GM23338 (cell line): ENCODE data around the gene TPSB2. TPM values are rescaled to one million over a fixed set of nuclear protein-coding genes. Genes with fewer than 3 reads are reported as not detected.

Source experiments
- ATAC-seq: fragments of 200-7000 bp; cut with Tn5 transposase; 3 replicates; pipeline ENCODE4 v1.9.1; 2020
- DNase-seq: peaks from one replicate; pipeline ENCODE4 v3.0.0-alpha.2; 2015; ENCODE audit warnings: low spot score
- H2AFZ ChIP-seq: fragments of 200-600 bp; sonication (generic); 2 replicates; pipeline ENCODE4 v1.8.0; 2016; ENCODE audit warnings: antibody characterized with exemption, mild to moderate bottlenecking, moderate library complexity
- H3F3A ChIP-seq: fragments of 200-600 bp; sonication (generic); replicated peaks from 2 replicates; pipeline ENCODE4 v1.8.0; 2017; ENCODE audit warnings: antibody characterized with exemption, mixed run types, low read depth
- H3K27ac ChIP-seq: fragments of 200-600 bp; sonication (generic); 2 replicates; pipeline ENCODE4 v1.6.1; 2016; ENCODE audit warnings: low read depth
- H3K27me3 ChIP-seq: fragments of 200-600 bp; sonication (generic); 2 replicates; pipeline ENCODE4 v1.8.0; 2016; ENCODE audit warnings: mild to moderate bottlenecking, mixed run types, moderate library complexity; ENCODE audit not compliant: insufficient read depth
- H3K36me3 ChIP-seq: fragments of 200-600 bp; sonication (generic); 2 replicates; pipeline ENCODE4 v1.8.0; 2016; ENCODE audit warnings: mild to moderate bottlenecking; ENCODE audit not compliant: insufficient read depth
- H3K4me1 ChIP-seq: fragments of 200-600 bp; sonication (generic); 2 replicates; pipeline ENCODE4 v1.8.0; 2016; ENCODE audit warnings: mild to moderate bottlenecking, moderate library complexity; ENCODE audit not compliant: insufficient read depth
- H3K4me2 ChIP-seq: fragments of 200-600 bp; sonication (generic); 2 replicates; pipeline ENCODE4 v1.7.1; 2017; ENCODE audit warnings: mixed run types
- H3K4me3 ChIP-seq: fragments of 200-600 bp; sonication (generic); 2 replicates; pipeline ENCODE4 v1.6.1; 2016; ENCODE audit warnings: mixed run types
- H3K79me2 ChIP-seq: fragments of 200-600 bp; sonication (generic); replicated peaks from 2 replicates; pipeline ENCODE4 v1.8.0; 2017; ENCODE audit warnings: mild to moderate bottlenecking; ENCODE audit not compliant: insufficient read depth
- H3K9me2 ChIP-seq: fragments of 200-600 bp; sonication (generic); 2 replicates; pipeline ENCODE4 v1.8.0; 2017; ENCODE audit not compliant: insufficient read depth
- H4K20me1 ChIP-seq: fragments of 200-600 bp; sonication (generic); replicated peaks from 2 replicates; pipeline ENCODE4 v1.8.0; 2017; ENCODE audit warnings: mild to moderate bottlenecking; ENCODE audit not compliant: insufficient read depth
- H3K27ac Mint-ChIP-seq: 2 replicates; pipeline ENCODE4 v1.8.0; 2020; ENCODE audit warnings: inconsistent platforms, mild to moderate bottlenecking, moderate library complexity, mixed read lengths
- H3K27me3 Mint-ChIP-seq: 3 replicates; pipeline ENCODE4 v1.8.0; 2022; ENCODE audit warnings: low read depth, mild to moderate bottlenecking, moderate library complexity, mixed read lengths, inconsistent platforms; ENCODE audit not compliant: insufficient read depth, poor library complexity
- H3K36me3 Mint-ChIP-seq: 3 replicates; pipeline ENCODE4 v1.8.0; 2021; ENCODE audit warnings: low read depth, mild to moderate bottlenecking, inconsistent platforms, moderate library complexity, mixed read lengths
- H3K4me1 Mint-ChIP-seq: 3 replicates; pipeline ENCODE4 v1.8.0; 2020; ENCODE audit warnings: mild to moderate bottlenecking, inconsistent platforms, mixed read lengths
- H3K4me3 Mint-ChIP-seq: 3 replicates; pipeline ENCODE4 v1.8.0; 2021; ENCODE audit warnings: moderate library complexity, mild to moderate bottlenecking, inconsistent platforms, mixed read lengths
- H3K9me3 Mint-ChIP-seq: 3 replicates; pipeline ENCODE4 v1.8.0; 2020; ENCODE audit warnings: moderate library complexity, mild to moderate bottlenecking, inconsistent platforms, mixed read lengths
- EZH2 ChIP-seq: fragments of 200-600 bp; sonication (generic); IDR thresholded peaks from one replicate; pipeline ENCODE4 v1.8.0; 2017; ENCODE audit warnings: antibody characterized with exemption, mild to moderate bottlenecking, low read depth; ENCODE audit not compliant: unreplicated experiment
- EZH2phosphoT487 ChIP-seq: fragments of 200-600 bp; sonication (generic); IDR thresholded peaks from one replicate; pipeline ENCODE4 v1.8.1; 2018; ENCODE audit warnings: antibody characterized with exemption; ENCODE audit not compliant: unreplicated experiment
- NANOG ChIP-seq: IDR thresholded peaks from 2 replicates; pipeline ENCODE4 v1.6.1; 2016; ENCODE audit warnings: antibody characterized with exemption, borderline replicate concordance
- POLR2AphosphoS5 ChIP-seq: IDR thresholded peaks from 2 replicates; pipeline ENCODE4 v1.6.1; 2016; ENCODE audit warnings: antibody characterized with exemption, low read depth
- REST ChIP-seq: IDR thresholded peaks from one replicate; pipeline ENCODE4 v1.6.1; 2018; ENCODE audit warnings: antibody characterized with exemption; ENCODE audit not compliant: unreplicated experiment
- STAT1 ChIP-seq: IDR thresholded peaks from one replicate; pipeline ENCODE4 v1.6.1; 2016; ENCODE audit warnings: antibody characterized with exemption; ENCODE audit not compliant: unreplicated experiment
- ZNF114 ChIP-seq: fragments of 250-450 bp; sonication (Bioruptor Pico); IDR thresholded peaks from 2 replicates; pipeline ENCODE4 v1.5.0; 2020; ENCODE audit warnings: mild to moderate bottlenecking, moderate library complexity
- ZNF331 ChIP-seq: fragments of 250-450 bp; sonication (Bioruptor Pico); IDR thresholded peaks from 2 replicates; pipeline ENCODE4 v1.5.0; 2020; ENCODE audit warnings: low read depth, mild to moderate bottlenecking, moderate library complexity
- ZNF462 ChIP-seq: fragments of 250-450 bp; sonication (Bioruptor Pico); IDR thresholded peaks from 2 replicates; pipeline ENCODE4 v1.5.0; 2020; ENCODE audit warnings: mild to moderate bottlenecking, moderate library complexity
- polyA plus RNA-seq: library from polyadenylated mRNA; unstranded; fragments of >200 nt; fragmentation: Nextera tagmentation; extraction: Ambion mirVana; gene quantifications from 2 replicates; pipeline ENCODE4 v1.2.1, GENCODE V29; 2016
- total RNA-seq: library from RNA; depleted of rRNA; stranded (reverse); fragments of >200 nt; shearing (Covaris generic); gene quantifications from 2 replicates; pipeline ENCODE4 v1.2.3, GENCODE V29; 2014
- TF ChIP-seq, protein P1 (sequence below): IDR thresholded peaks from 2 replicates; pipeline ENCODE4 v1.6.1; 2016; ENCODE audit warnings: antibody characterized with exemption

The TPSB2 gene
- total and polyA plus RNA-seq, 2 experiments from 2014 or later = 0.23 TPM; not detected in 1

GRCh38 chr16:1278477-1278876, 48.5 kb upstream of the TPSB2 start (continued):
- TF ChIP-seq REST = no peak
- no peak for TF ChIP-seq POLR2AphosphoS5

GRCh38 chr16:1277617-1278282, 47.8 kb upstream of the TPSB2 start:
- Mint-ChIP-seq H3K27ac (no peak overlapping the region), H3K36me3 (peaks cover 5% of the 10 kb centered on the region; the same call in 1 of the 3 replicates), H3K4me1 (peaks cover 2% of the 10 kb centered on the region), H3K4me3 (no peak overlapping the region), H3K27me3 (peaks cover 11% of the 10 kb centered on the region), H3K9me3 (no peaks in the 10 kb centered on the region; the same call in 1 of the 3 replicates)
- H3K9me2 ChIP-seq = no peaks in the 10 kb centered on the region
- H2AFZ ChIP-seq = no peak overlapping the region
- no peaks in the 10 kb centered on the region for H3K79me2 ChIP-seq
- H3K4me2 ChIP-seq = no peak overlapping the region
- H3K4me3 ChIP-seq = no peak overlapping the region
- DNase-seq = no peak
- peak; percentile 18 for ATAC-seq
- H3K4me1 ChIP-seq = peaks cover 6% of the 10 kb centered on the region; the same call in 1 of the 2 replicates
- no peaks in the 10 kb centered on the region for H3K36me3 ChIP-seq
- H3K27ac ChIP-seq = no peak overlapping the region
- H3F3A ChIP-seq = no peaks in the 10 kb centered on the region
- H4K20me1 ChIP-seq = no peaks in the 10 kb centered on the region
- no peaks in the 10 kb centered on the region for H3K27me3 ChIP-seq
- TF ChIP-seq EZH2phosphoT487 (no peak), REST (no peak), ZNF331 (CRISPR knock-in tag) (no peak), EZH2 (no peak), ZNF114 (CRISPR knock-in tag) (no peak), POLR2AphosphoS5 (no peak), ZNF462 (CRISPR knock-in tag) (no peak), NANOG (no peak), STAT1 (no peak)
- TF ChIP-seq, protein P1, sequence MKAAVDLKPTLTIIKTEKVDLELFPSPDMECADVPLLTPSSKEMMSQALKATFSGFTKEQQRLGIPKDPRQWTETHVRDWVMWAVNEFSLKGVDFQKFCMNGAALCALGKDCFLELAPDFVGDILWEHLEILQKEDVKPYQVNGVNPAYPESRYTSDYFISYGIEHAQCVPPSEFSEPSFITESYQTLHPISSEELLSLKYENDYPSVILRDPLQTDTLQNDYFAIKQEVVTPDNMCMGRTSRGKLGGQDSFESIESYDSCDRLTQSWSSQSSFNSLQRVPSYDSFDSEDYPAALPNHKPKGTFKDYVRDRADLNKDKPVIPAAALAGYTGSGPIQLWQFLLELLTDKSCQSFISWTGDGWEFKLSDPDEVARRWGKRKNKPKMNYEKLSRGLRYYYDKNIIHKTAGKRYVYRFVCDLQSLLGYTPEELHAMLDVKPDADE = no peak
